GM12878 (cell line): ENCODE data around the gene ECEL1.

ENCODE experiments used
- CTCF ChIP-seq, 3 experiments: IDR thresholded peaks in 2 of 3; conservative IDR thresholded peaks in 1 of 3; 2 replicates each; pipeline ENCODE4 v1.5.1; 2011; ENCODE audit warnings: low read depth in 3 of 3, low read length in 3 of 3, mild to moderate bottlenecking in 3 of 3, control low read depth in 2 of 3, moderate library complexity in 2 of 3, inconsistent platforms in 1 of 3, mixed read lengths in 1 of 3; ENCODE audit not compliant: control insufficient read depth in 2 of 3, insufficient read depth in 1 of 3; ENCODE audit errors: extremely low read depth in 1 of 3
- NFIC ChIP-seq: IDR thresholded peaks from 2 replicates; pipeline ENCODE4 v1.6.1; 2012; ENCODE audit warnings: low read depth, mild to moderate bottlenecking, inconsistent platforms, low read length, moderate library complexity
- SMC3 ChIP-seq: IDR thresholded peaks from 2 replicates; pipeline ENCODE4 v1.6.1; 2011; ENCODE audit warnings: low read length, improper control_type of control experiment, borderline replicate concordance
- TAF1 ChIP-seq: IDR thresholded peaks from 2 replicates; pipeline ENCODE4 v1.6.1; 2011; ENCODE audit warnings: mild to moderate bottlenecking, low read depth, low read length, borderline replicate concordance

- TF ChIP-seq TAF1 (no peak), NFIC (no peak), CTCF (IDR thresholded peaks at IDR 0.05 in 2 of 3, conservative IDR thresholded peaks at IDR 0.05 in 1 of 3; ENCODE audit: control insufficient read depth in 2 of 3, extremely low read depth in 1 of 3, insufficient read depth in 1 of 3, low read depth in 3 of 3, low read length in 3 of 3) (no peak), SMC3 (no peak)
These were observed 49.5 kb downstream of the ECEL1 start for GRCh38 chr2:232438091-232438490.
